Measurements from ENCODE around the gene CFAP141. TPM values are rescaled to one million over a fixed set of nuclear protein-coding genes. Genes with fewer than 3 reads are reported as not detected.

CFAP141 gene
- total RNA-seq, 4 donors from 2014 or later, result not detected

DNA sequence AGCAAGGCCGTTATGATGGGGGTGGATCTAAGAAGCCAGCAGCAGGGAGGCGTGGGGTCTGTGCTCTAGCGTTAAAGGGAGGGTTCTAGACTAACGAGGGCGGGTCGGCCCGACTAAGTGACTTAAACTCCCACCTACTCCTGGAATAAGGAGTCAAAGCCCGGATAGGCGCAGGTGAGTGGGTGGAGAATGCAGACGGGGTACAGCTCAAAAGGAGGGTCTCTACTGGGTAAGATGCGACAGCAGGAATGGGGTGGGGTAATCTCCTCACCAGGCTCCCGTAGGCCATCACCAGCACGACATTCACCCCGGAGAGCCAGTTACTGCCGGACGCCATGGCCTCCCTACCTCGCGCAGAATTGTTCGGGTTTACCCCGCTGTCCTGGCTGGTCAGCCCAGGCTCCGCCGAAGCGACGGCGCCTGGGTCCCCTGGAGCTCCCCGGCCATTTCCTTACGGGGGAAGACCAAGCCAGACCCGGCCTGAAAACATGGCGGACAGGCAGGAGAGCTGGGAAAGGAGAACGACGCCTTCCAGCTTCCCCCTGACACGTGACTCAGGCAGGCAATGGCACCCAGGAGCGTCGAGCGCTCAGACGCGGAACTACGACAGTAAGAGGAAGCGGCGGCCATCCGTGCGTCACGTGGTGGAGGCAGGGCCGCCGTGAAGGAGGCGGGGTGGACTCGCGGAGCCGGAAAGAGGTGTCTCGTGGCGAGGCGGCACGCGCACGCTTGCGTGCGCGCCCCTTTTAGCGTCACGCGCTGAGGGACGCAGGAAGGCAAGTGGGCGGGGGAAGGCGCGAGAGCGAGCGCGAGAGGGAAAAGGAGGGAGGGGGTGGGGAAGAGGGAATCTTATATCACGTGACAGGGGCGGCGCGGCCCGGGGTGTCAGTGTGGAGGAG, 14.2 kb upstream of the CFAP141 start, which contains the start of gene UBAP2L:
TSS of gene UBAP2L (plus strand) at position 885 of the 899 bp plus-strand sequence. CDS start 4,169 bp downstream, outside the sequence.
- Histone ChIP-seq H3K27me3 (no peaks in the 10 kb centered on the region), H3K4me3 (peak within 1 kb of the TSS; percentile 81 to 98 (median 90)), H3K36me3 (peaks cover 0 to 24% (median 0%) of the 10 kb centered on the region in 3 donors), H3K27ac (peak within 1 kb of the TSS; percentile 98 to 99 (median 98)), H3K9me3 (no peaks in the 10 kb centered on the region), H3K4me1 (peaks cover 5 to 63% (median 39%) of the 10 kb centered on the region in 4 donors)
- DNase-seq (ENCODE audit: low spot score in 2 of 2), result peak; percentile 96 to 97
- TF ChIP-seq EP300 (IDR thresholded peaks at IDR 0.05) (peak; percentile 99 to 100), POLR2A (IDR thresholded peaks at IDR 0.05) (peak; percentile 86)
- TF ChIP-seq, protein P1, sequence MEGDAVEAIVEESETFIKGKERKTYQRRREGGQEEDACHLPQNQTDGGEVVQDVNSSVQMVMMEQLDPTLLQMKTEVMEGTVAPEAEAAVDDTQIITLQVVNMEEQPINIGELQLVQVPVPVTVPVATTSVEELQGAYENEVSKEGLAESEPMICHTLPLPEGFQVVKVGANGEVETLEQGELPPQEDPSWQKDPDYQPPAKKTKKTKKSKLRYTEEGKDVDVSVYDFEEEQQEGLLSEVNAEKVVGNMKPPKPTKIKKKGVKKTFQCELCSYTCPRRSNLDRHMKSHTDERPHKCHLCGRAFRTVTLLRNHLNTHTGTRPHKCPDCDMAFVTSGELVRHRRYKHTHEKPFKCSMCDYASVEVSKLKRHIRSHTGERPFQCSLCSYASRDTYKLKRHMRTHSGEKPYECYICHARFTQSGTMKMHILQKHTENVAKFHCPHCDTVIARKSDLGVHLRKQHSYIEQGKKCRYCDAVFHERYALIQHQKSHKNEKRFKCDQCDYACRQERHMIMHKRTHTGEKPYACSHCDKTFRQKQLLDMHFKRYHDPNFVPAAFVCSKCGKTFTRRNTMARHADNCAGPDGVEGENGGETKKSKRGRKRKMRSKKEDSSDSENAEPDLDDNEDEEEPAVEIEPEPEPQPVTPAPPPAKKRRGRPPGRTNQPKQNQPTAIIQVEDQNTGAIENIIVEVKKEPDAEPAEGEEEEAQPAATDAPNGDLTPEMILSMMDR (IDR thresholded peaks at IDR 0.05), result peak in 2 of 5 experiments; percentile 29 to 50
- 1% methylated on average over 52 to 56 of the region's 73 CpGs for WGBS, 2 donors

DNA sequence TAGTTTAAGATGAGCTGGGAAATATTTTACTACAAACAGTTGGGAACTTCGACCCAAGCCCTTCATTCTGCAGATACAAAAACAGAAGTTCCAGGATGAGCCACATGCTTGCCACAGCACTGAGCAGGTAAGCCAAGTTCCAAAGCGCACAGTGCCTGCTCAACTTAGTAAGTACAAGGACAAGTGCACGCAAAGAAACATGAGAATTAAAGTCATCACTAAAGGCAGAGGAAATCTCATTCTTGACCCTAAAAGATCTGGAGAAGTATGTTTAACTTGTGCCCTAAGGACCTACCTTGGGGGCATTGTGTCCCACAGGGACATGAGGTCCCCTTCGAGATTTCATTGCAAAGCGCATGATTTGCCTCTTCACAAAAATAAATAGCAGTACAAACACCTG, 13.4 kb upstream of the CFAP141 start:
- Histone ChIP-seq H3K9me3 (no peaks in the 10 kb centered on the region), H3K4me3 (peak overlapping the region; percentile 56 to 91 (median 85)), H3K36me3 (peaks cover 0 to 32% (median 0%) of the 10 kb centered on the region in 3 donors), H3K4me1 (peaks cover 5 to 55% (median 38%) of the 10 kb centered on the region in 4 donors), H3K27me3 (no peaks in the 10 kb centered on the region), H3K27ac (peak overlapping the region; percentile 96 to 98 (median 98))
- peak in 1 of 2 donors; percentile 14 for DNase-seq (ENCODE audit: low spot score in 2 of 2)
- no peak for TF ChIP-seq POLR2A (IDR thresholded peaks at IDR 0.05)
- TF ChIP-seq, protein P1 (IDR thresholded peaks at IDR 0.05), result no peak
- no peak for TF ChIP-seq EP300 (IDR thresholded peaks at IDR 0.05)
- WGBS, 2 donors, result 17 to 19% methylated on average over 5 of the region's 5 CpGs

DNA sequence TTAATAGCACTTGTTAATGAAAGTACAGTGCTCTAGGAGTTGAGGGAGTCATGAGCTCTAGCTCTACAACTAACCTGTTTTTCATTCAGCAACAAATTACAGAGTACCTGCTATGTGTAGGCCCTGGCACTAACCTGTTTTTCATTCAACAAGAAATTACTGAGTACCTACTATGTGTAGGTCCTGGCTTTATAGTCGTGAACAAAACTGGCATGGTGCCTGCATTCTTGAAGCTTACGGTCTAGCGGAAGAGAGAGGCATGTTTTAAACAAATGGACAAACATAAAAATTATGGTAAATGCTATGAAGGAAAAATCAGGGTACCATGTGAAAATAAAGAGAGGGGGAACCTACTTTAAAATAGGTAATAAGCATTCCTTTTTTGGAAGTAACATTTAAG, 12.4 kb upstream of the CFAP141 start:
- TF ChIP-seq, protein P1 (IDR thresholded peaks at IDR 0.05), result no peak
- TF ChIP-seq POLR2A (IDR thresholded peaks at IDR 0.05), result no peak
- no peak for TF ChIP-seq EP300 (IDR thresholded peaks at IDR 0.05)
- Histone ChIP-seq H3K36me3 (peaks cover 0 to 41% (median 9%) of the 10 kb centered on the region in 3 donors), H3K4me3 (peak overlapping the region in 1 of 4 donors; percentile 81), H3K9me3 (no peaks in the 10 kb centered on the region), H3K27me3 (no peaks in the 10 kb centered on the region), H3K4me1 (peaks cover 5 to 45% (median 32%) of the 10 kb centered on the region in 4 donors), H3K27ac (peak overlapping the region in 2 of 4 donors; percentile 96 to 98)
- WGBS, 2 donors, result 46 to 55% methylated on average over 3 of the region's 3 CpGs
- no peak for DNase-seq (ENCODE audit: low spot score in 2 of 2)

DNA sequence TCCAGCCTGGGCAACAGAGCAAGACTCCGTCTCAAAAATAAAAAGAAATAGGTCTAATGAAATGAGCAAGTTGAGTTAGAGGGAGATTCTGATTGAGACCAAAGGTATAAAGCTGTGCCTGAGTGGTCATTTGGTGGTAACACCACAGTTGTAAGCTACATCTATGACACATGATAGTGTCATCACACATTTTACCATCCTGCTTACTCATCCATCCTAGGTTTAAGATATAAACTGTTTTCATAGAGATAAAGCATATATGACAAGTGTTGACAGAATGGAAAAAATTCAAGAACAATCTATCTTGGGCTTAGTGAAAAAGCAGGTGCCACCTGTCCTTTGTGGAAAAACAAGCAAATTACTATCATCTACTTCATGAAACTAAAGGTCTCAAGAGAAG, 7.1 kb upstream of the CFAP141 start:
- no peaks in the 10 kb centered on the region for H3K9me3 ChIP-seq
- TF ChIP-seq, protein P1 (IDR thresholded peaks at IDR 0.05), result no peak
- TF ChIP-seq POLR2A (IDR thresholded peaks at IDR 0.05) (no peak), EP300 (IDR thresholded peaks at IDR 0.05) (no peak)
- no peak for DNase-seq (ENCODE audit: low spot score in 2 of 2)
- no peaks in the 10 kb centered on the region for H3K27me3 ChIP-seq
- peaks cover 2 to 90% (median 34%) of the 10 kb centered on the region in 3 donors for H3K36me3 ChIP-seq
- WGBS, 2 donors, result 83 to 96% methylated on average over 1 of the region's 1 CpG
- H3K4me3 ChIP-seq, result no peak overlapping the region
- H3K4me1 ChIP-seq, result peaks cover 0 to 11% (median 5%) of the 10 kb centered on the region in 4 donors
- H3K27ac ChIP-seq, result no peak overlapping the region

DNA sequence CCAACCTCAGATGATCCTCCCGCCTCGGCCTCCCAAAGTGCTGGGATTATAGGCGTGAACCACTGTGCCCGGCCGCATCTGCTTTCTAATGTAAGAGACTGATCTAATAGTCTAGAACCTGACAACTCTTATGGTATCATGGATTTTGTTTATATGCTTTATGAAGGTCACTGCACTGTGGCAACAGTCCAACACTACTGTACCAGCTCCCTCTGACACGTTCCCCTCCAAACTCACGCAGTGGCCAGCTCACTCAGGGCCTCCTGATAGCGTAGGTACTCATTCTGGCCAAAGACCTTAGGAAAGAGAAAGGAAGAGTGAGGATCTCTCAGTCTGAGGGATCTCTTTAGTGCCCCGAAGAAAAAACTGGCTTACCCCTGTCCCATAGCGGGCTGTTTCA, 6.0 kb upstream of the CFAP141 start:
- H3K36me3 ChIP-seq, result peaks cover 3 to 90% (median 39%) of the 10 kb centered on the region in 3 donors
- H3K27me3 ChIP-seq, result no peaks in the 10 kb centered on the region
- 93 to 98% methylated on average over 10 of the region's 10 CpGs for WGBS, 2 donors

More for the DNA sequence above, 6.0 kb upstream of the CFAP141 start:
- H3K27ac ChIP-seq, result no peak overlapping the region
- no peak for DNase-seq (ENCODE audit: low spot score in 2 of 2)
- no peak for TF ChIP-seq POLR2A (IDR thresholded peaks at IDR 0.05)
- TF ChIP-seq, protein P1 (IDR thresholded peaks at IDR 0.05), result no peak
- TF ChIP-seq EP300 (IDR thresholded peaks at IDR 0.05), result no peak
- H3K9me3 ChIP-seq, result no peaks in the 10 kb centered on the region
- H3K4me3 ChIP-seq, result no peak overlapping the region
- no peaks in the 10 kb centered on the region for H3K4me1 ChIP-seq
